Small intestine (tissue), 7 donors: ENCODE measurements around the gene PDHX. TPM values are rescaled to one million over a fixed set of nuclear protein-coding genes. Genes with fewer than 3 reads are reported as not detected.
"Not testable (repeated sequence)": the region's sequence is repeated elsewhere in the genome, so short reads cannot be mapped to it uniquely, and the experiment has no call there.

ENCODE experiments used
- DNase-seq, 2 donors: peaks; one replicate each; pipeline versions ENCODE4 v3.0.0 to v3.0.0-alpha.2; 2013
- FAIRE-seq: peaks from 2 replicates; lab custom pipeline; 2012; peaks lifted over from hg19 to GRCh38; lab: Jason Lieb, UNC
- H3K27ac ChIP-seq, 3 donors: one replicate each; pipeline ENCODE4 v1.5.1; 2013; ENCODE audit warnings: low read length in 2 of 3, mild to moderate bottlenecking in 2 of 3, control low read depth in 1 of 3, inconsistent platforms in 1 of 3, low read depth in 1 of 3, moderate library complexity in 1 of 3
- H3K27me3 ChIP-seq, 3 donors: one replicate each; pipeline ENCODE4 v1.6.1; 2013; ENCODE audit warnings: low read length in 3 of 3, inconsistent platforms in 1 of 3; ENCODE audit not compliant: control insufficient read depth in 3 of 3, insufficient read depth in 3 of 3
- H3K36me3 ChIP-seq, 3 donors: one replicate each; pipeline ENCODE4 v1.6.1; 2013; ENCODE audit warnings: low read length in 3 of 3, inconsistent platforms in 1 of 3, low read depth in 1 of 3, mild to moderate bottlenecking in 1 of 3, moderate library complexity in 1 of 3; ENCODE audit not compliant: control insufficient read depth in 3 of 3, insufficient read depth in 2 of 3
- H3K4me1 ChIP-seq, 3 donors: one replicate each; pipeline ENCODE4 v1.6.1; 2013; ENCODE audit warnings: low read length in 2 of 3, inconsistent platforms in 1 of 3, low read depth in 1 of 3, mild to moderate bottlenecking in 1 of 3, moderate library complexity in 1 of 3; ENCODE audit not compliant: control insufficient read depth in 3 of 3, insufficient read depth in 2 of 3
- H3K4me3 ChIP-seq, 3 donors: one replicate each; pipeline ENCODE4 v1.5.1; 2013; ENCODE audit warnings: low read length in 3 of 3, control low read depth in 1 of 3, inconsistent platforms in 1 of 3, low read depth in 1 of 3, mild to moderate bottlenecking in 1 of 3, moderate library complexity in 1 of 3
- H3K9me3 ChIP-seq, 2 donors: one replicate each; pipeline ENCODE4 v1.6.1; 2013; ENCODE audit warnings: low read depth in 1 of 2, low read length in 1 of 2; ENCODE audit not compliant: control insufficient read depth in 2 of 2, insufficient read depth in 1 of 2
- WGBS, 3 donors: extraction: QIAGEN DNeasy Blood & Tissue Kit; methylation state at CpG; one replicate each; pipeline ENCODE4 v1.1.7; 2013; 5-methylcytosine and 5-hydroxymethylcytosine counted together
- polyA plus RNA-seq, 4 donors: library from polyadenylated mRNA; stranded (reverse) in 3 of 4; unstranded in 1 of 4; fragments of 200-250 nt in 3 of 4; fragments of 120-200 nt in 1 of 4; gene quantifications; one replicate each; pipeline versions ENCODE4 v1.2.1 to v1.2.3, GENCODE V29; 2013
- donor health status: healthy with polysubstance abuse.
- donor health status: control.
- donor health status: control.
- donor health status: Bipolar disorder and iron deficiency.
- donor health status: healthy.

The PDHX gene
- polyA plus RNA-seq, 4 donors: 15.7 to 29.0 (median 26.1) TPM

- H3K27ac ChIP-seq: peak overlapping the region in 1 of 3 donors; percentile 71
- no peak for FAIRE-seq
- H3K4me1 ChIP-seq: peaks cover 2 to 12% (median 5%) of the 10 kb centered on the region in 3 donors
- no peaks in the 10 kb centered on the region for H3K36me3 ChIP-seq
- peaks cover 0 to 4% of the 10 kb centered on the region in 2 donors for H3K9me3 ChIP-seq
- H3K27me3 ChIP-seq: no peaks in the 10 kb centered on the region
- DNase-seq: no peak
- no peak overlapping the region for H3K4me3 ChIP-seq
- WGBS, 3 donors: 47 to 66% (median 57%) methylated on average over 3 of the region's 3 CpGs
Measured at GRCh38 chr11:35013514-35014233, 97.3 kb downstream of the PDHX start.

DNA sequence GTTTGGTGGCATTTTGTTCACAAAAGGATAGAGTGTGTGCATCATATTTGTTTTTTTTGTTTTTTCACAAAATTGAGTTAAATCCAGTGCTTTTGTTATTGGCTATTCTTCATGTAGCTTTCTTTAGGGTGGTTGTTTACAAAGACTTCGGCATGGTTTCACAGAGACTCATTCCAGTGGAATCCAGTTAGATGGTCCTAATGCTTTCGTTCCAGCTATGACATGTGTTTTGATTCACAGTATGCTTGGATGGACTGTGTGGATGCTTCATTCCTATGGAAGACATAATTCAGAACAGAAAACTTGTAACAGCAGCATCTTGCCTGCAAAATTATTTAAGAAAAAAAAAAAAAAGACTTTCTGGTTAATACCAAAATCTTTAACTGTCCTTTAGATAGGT lies 97.9 kb downstream of the PDHX start:
- Histone ChIP-seq H3K36me3 (no peaks in the 10 kb centered on the region), H3K27me3 (no peaks in the 10 kb centered on the region), H3K4me1 (peaks cover 2 to 6% (median 5%) of the 10 kb centered on the region in 3 donors), H3K4me3 (no peak overlapping the region), H3K9me3 (no peaks in the 10 kb centered on the region), H3K27ac (peak overlapping the region in 1 of 3 donors; percentile 50)
- DNase-seq (no peak), FAIRE-seq (no peak)
- WGBS, 3 donors: 67 to 93% (median 89%) methylated on average over 2 of the region's 2 CpGs

- FAIRE-seq: no peak
- Histone ChIP-seq H3K27me3 (no peaks in the 10 kb centered on the region), H3K9me3 (no peaks in the 10 kb centered on the region), H3K36me3 (no peaks in the 10 kb centered on the region), H3K27ac (no peak overlapping the region), H3K4me1 (peaks cover 0 to 5% (median 0%) of the 10 kb centered on the region in 3 donors), H3K4me3 (no peak overlapping the region)
- DNase-seq: no peak
- 64 to 72% (median 66%) methylated on average over 6 of the region's 6 CpGs for WGBS, 3 donors
Measured at GRCh38 chr11:35015621-35016387, 99.4 kb downstream of the PDHX start.

DNA sequence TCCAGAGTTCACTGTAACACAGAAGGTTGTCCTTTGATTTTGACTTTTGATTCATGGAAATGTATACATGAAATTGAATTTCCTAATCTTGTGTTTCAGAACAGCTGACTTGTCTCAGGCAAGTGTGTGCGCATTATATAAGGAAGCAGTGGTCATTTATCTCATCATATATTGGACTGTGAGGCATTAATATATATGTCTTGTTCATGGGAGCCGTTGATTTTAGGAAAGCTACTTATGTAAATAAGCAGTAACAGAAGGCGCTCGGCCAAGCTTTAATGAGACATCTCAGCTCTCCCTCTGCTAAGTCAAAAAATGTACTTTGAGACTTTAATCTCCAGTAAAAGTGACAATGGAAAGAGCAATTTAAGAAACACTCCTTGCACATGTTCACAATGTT lies 100.5 kb downstream of the PDHX start:
- H3K27me3 ChIP-seq: no peaks in the 10 kb centered on the region
- peaks cover 0 to 5% (median 0%) of the 10 kb centered on the region in 3 donors for H3K4me1 ChIP-seq
- no peaks in the 10 kb centered on the region for H3K36me3 ChIP-seq
- peaks cover 0 to 4% of the 10 kb centered on the region in 2 donors for H3K9me3 ChIP-seq
- DNase-seq (peak in 1 of 2 donors; percentile 16), FAIRE-seq (no peak)
- no peak overlapping the region for H3K4me3 ChIP-seq
- H3K27ac ChIP-seq: no peak overlapping the region
- 32 to 67% (median 54%) methylated on average over 4 of the region's 4 CpGs for WGBS, 3 donors

DNA sequence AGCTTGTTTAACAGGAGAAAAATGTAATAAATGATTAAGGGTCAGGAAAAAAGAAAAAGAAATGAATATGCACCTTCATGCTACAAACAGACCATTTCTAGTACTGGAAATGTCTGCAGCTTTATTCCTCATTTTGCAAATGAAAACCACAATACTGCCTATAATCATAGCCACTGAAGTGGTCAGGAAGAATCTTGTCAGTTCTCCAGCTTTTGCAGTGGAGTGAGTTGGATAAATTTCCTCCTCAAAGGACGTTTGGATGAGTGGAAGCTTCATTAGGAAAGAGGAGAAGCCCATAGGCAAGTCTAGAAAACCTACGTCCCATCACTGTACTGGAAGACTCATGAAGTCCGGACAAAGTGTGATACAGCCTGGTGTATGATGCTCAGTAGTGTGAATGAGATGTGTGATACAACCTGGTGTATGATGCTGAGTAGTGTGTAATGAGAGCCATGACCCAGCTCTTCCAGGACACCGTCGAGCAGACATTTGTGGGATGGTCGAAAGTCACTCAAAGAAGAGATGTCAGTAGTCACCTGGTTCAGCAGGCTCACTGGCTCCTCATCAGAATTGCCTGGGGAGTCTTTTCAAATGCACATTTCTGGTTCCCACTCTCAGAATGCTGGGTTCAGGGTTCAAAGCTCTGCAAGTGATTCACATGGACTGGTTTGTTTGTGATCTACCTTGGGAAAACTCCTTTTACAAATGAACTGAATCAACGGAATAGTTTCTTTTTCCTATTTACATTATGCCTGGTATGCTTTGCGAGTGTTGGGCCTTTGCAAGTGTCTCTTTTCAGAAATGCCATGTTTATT lies 101.3 kb downstream of the PDHX start:
- FAIRE-seq: no peak
- Histone ChIP-seq H3K36me3 (no peaks in the 10 kb centered on the region), H3K27me3 (no peaks in the 10 kb centered on the region), H3K4me3 (no peak overlapping the region), H3K9me3 (peaks cover 0 to 9% of the 10 kb centered on the region in 2 donors), H3K4me1 (peaks cover 0 to 5% (median 0%) of the 10 kb centered on the region in 3 donors), H3K27ac (no peak overlapping the region)
- 82 to 85% (median 84%) methylated on average over 8 of the region's 8 CpGs for WGBS, 3 donors
- DNase-seq: no peak

GRCh38 chr11:35021589-35021988 lies 105.2 kb downstream of the PDHX start:
- WGBS, 3 donors: 95 to 98% (median 98%) methylated on average over 8 of the region's 8 CpGs

GRCh38 chr11:35023940-35024339 lies 107.5 kb downstream of the PDHX start:
- H3K27ac ChIP-seq, FAIRE-seq, H3K36me3 ChIP-seq, H3K4me1 ChIP-seq, H3K4me3 ChIP-seq, DNase-seq, H3K27me3 ChIP-seq: not testable (repeated sequence)
- 88 to 93% (median 93%) methylated on average over 3 of the region's 3 CpGs for WGBS, 3 donors
- H3K9me3 ChIP-seq: peaks cover 0 to 11% of the 10 kb centered on the region in 2 donors

More at GRCh38 chr11:35021589-35021988, 105.2 kb downstream of the PDHX start:
- FAIRE-seq (no peak), DNase-seq (no peak)
- Histone ChIP-seq H3K4me3 (no peak overlapping the region), H3K4me1 (no peaks in the 10 kb centered on the region), H3K9me3 (peaks cover 0 to 11% of the 10 kb centered on the region in 2 donors), H3K36me3 (no peaks in the 10 kb centered on the region), H3K27ac (no peak overlapping the region), H3K27me3 (no peaks in the 10 kb centered on the region)

DNA sequence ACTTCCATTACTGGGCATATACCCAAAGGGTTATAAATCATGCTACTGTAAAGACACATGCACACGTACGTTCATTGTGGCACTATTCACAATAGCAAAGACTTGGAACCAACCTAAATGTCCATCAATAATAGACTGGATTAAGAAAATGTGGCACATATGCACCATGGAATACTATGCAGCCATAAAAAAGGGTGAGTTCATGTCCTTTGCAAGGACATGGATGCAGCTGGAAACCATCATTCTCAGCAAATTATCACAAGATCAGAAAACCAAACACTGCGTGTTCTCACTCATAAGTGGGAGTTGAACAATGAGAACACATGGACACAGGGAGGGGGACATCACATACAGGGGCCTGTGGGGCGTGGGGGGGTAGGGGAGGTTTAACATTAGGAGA lies 111.6 kb downstream of the PDHX start:
- H3K4me3 ChIP-seq, H3K4me1 ChIP-seq, H3K27ac ChIP-seq, FAIRE-seq, H3K9me3 ChIP-seq, H3K36me3 ChIP-seq, H3K27me3 ChIP-seq, DNase-seq: not testable (repeated sequence)
- 65 to 86% (median 77%) methylated on average over 4 of the region's 4 CpGs for WGBS, 3 donors
